H1 (cell line): ENCODE measurements around the gene RRP1. TPM values are rescaled to one million over a fixed set of nuclear protein-coding genes. Genes with fewer than 3 reads are reported as not detected.

Experiments
- CHD2 ChIP-seq: IDR thresholded peaks from 2 replicates; pipeline ENCODE4 v1.6.1; 2012; ENCODE audit warnings: low read length, improper control_type of control experiment
- CTBP2 ChIP-seq: IDR thresholded peaks from 2 replicates; pipeline ENCODE4 v1.7.0; 2011; ENCODE audit warnings: borderline replicate concordance, mild to moderate bottlenecking, moderate library complexity, mixed read lengths, low read length; ENCODE audit not compliant: insufficient read depth, insufficient read length
- CTCF ChIP-seq, 3 experiments: IDR thresholded peaks; 1 replicate in 2 of 3; 2 replicates in 1 of 3; pipeline versions ENCODE4 v1.5.1 to v1.6.1; 2011; ENCODE audit warnings: low read length in 3 of 3, mild to moderate bottlenecking in 3 of 3, inconsistent platforms in 2 of 3, low read depth in 1 of 3, moderate library complexity in 1 of 3; ENCODE audit not compliant: insufficient read depth in 1 of 3; ENCODE audit errors: control extremely low read depth in 1 of 3
- RBBP5 ChIP-seq: IDR thresholded peaks from 2 replicates; pipeline ENCODE4 v1.7.1; 2012; ENCODE audit warnings: low read depth, mild to moderate bottlenecking, inconsistent platforms, low read length, moderate library complexity, borderline replicate concordance
- TCF12 ChIP-seq: IDR thresholded peaks from 2 replicates; pipeline ENCODE4 v1.6.1; 2011; ENCODE audit warnings: low read depth, mild to moderate bottlenecking, low read length
- YY1 ChIP-seq: IDR thresholded peaks from 2 replicates; pipeline ENCODE4 v1.6.1; 2011; ENCODE audit warnings: low read depth, mild to moderate bottlenecking, low read length
- polyA plus RNA-seq, 7 experiments: library from polyadenylated mRNA; depleted of rRNA in 3 of 7; stranded (reverse) in 5 of 7; unstranded in 2 of 7; fragments of >200 nt in 5 of 7; fragments of 200-250 nt in 2 of 7; gene quantifications; 1 replicate in 5 of 7; 2 replicates in 1 of 7; 4 replicates in 1 of 7; pipeline versions ENCODE4 v1.2.1 to v1.2.3, GENCODE V29; 2011 to 2013; ENCODE audit warnings: missing spikeins in 2 of 7, mixed read lengths in 2 of 7
- total RNA-seq: library from RNA; stranded (reverse); fragmentation: NEBNext Ultra II Directional; extraction: Animal tissue kit (Norgen Biotek cat#: 25700); gene quantifications from 2 replicates; pipeline ENCODE4 v1.2.1, GENCODE V29; 2021

RRP1 gene
- total and polyA plus RNA-seq, 2 of the 8 experiments (the other 6 are each of a cell fraction or from before 2014, with no cell fraction given), result 11.6 to 55.2 TPM

- TF ChIP-seq TCF12 (no peak), CTBP2 (no peak), CHD2 (no peak), RBBP5 (no peak), CTCF (IDR thresholded peaks at IDR 0.05; ENCODE audit: control extremely low read depth in 1 of 3, insufficient read depth in 1 of 3, low read depth in 1 of 3, low read length in 3 of 3) (peak in 2 of 3 experiments; percentile 27 to 31; a peak in 2 of 4 replicates), YY1 (no peak)
Measured at GRCh38 chr21:43825936-43826622, 36.7 kb downstream of the RRP1 start (continued).
